HFFc6 (cell line): ENCODE data around the gene SRL. TPM values are rescaled to one million over a fixed set of nuclear protein-coding genes. Genes with fewer than 3 reads are reported as not detected.

Source experiments
- DNase-seq: peaks from one replicate; pipeline ENCODE4 v3.0.0-alpha.2; 2018
- H3K27ac Mint-ChIP-seq: 2 replicates; pipeline ENCODE4 v1.8.0; 2020; ENCODE audit warnings: mild to moderate bottlenecking, mixed read lengths
- H3K27me3 Mint-ChIP-seq: 2 replicates; pipeline ENCODE4 v1.8.0; 2021; ENCODE audit warnings: mild to moderate bottlenecking, moderate library complexity, mixed read lengths; ENCODE audit not compliant: insufficient read depth
- H3K36me3 Mint-ChIP-seq: 2 replicates; pipeline ENCODE4 v1.8.0; 2021; ENCODE audit warnings: low read depth, mixed read lengths
- H3K4me1 Mint-ChIP-seq: 2 replicates; pipeline ENCODE4 v1.8.0; 2020; ENCODE audit warnings: low read depth, mixed read lengths
- H3K4me3 Mint-ChIP-seq: 2 replicates; pipeline ENCODE4 v1.8.0; 2020; ENCODE audit warnings: mild to moderate bottlenecking, moderate library complexity, mixed read lengths
- H3K9me3 Mint-ChIP-seq: 2 replicates; pipeline ENCODE4 v1.8.0; 2020; ENCODE audit warnings: mild to moderate bottlenecking, mixed read lengths
- total RNA-seq, 6 experiments: library from RNA; stranded (reverse); fragmentation: NEBNext Ultra II Directional; extraction: Animal tissue kit (Norgen Biotek cat#: 25700); gene quantifications; 2 replicates in 1 of 6; 3 replicates in 5 of 6; pipeline ENCODE4 v1.2.3, GENCODE V29; 2021
- TF ChIP-seq, protein P1 (sequence below): fragments of 200-600 bp; sonication (generic); IDR thresholded peaks from 2 replicates; pipeline ENCODE4 v1.5.0; 2021; ENCODE audit warnings: antibody characterized with exemption, mild to moderate bottlenecking

SRL gene
- total RNA-seq, 6 experiments from 2014 or later, result not detected

DNA sequence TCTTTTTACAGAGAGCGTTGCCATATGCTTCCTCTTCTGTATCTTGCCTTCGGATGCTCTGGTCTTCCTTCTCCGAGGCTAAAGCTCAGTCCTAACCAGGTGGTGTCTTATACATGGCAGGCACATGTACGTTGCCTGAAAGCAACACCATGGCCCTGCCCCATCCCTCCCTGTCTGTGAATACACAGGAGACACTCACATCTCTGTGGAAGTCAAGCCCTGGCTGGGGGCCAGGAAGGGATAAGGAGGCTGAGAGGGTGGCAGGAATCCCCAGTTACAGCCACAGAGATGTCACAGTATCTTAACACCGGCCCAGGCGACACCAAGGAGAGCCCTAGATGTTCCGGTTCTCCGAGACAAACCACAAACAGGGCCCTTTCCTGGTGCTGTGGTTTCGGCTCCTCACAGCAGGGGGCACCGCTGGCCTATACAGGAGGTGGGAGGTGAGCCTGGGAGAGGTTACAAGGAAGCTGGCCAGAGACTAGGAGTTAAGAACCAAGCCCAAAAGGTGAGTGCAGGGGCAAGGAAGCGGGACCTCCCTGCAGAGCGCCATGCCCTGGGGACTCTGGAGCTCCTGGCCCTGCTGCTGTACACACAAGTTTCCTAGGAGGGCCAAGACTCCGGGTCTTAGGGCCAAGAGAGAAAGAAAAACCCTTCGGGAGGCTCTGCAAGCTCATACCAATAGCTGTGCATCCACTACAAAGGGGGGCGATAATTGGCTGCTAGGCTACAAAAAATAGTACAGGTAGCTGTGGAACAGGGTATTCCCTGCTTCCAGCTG is 41.7 kb downstream of the SRL start:
- Mint-ChIP-seq H3K4me3 (peak overlapping the region; percentile 46; the same call in 1 of the 2 replicates), H3K27ac (peak overlapping the region; percentile 87), H3K9me3 (no peaks in the 10 kb centered on the region), H3K27me3 (peaks cover 8% of the 10 kb centered on the region), H3K4me1 (peaks cover 13% of the 10 kb centered on the region), H3K36me3 (no peaks in the 10 kb centered on the region)
- TF ChIP-seq, protein P1, sequence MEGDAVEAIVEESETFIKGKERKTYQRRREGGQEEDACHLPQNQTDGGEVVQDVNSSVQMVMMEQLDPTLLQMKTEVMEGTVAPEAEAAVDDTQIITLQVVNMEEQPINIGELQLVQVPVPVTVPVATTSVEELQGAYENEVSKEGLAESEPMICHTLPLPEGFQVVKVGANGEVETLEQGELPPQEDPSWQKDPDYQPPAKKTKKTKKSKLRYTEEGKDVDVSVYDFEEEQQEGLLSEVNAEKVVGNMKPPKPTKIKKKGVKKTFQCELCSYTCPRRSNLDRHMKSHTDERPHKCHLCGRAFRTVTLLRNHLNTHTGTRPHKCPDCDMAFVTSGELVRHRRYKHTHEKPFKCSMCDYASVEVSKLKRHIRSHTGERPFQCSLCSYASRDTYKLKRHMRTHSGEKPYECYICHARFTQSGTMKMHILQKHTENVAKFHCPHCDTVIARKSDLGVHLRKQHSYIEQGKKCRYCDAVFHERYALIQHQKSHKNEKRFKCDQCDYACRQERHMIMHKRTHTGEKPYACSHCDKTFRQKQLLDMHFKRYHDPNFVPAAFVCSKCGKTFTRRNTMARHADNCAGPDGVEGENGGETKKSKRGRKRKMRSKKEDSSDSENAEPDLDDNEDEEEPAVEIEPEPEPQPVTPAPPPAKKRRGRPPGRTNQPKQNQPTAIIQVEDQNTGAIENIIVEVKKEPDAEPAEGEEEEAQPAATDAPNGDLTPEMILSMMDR, result peak; percentile 83
- DNase-seq, result peak; percentile 58

DNA sequence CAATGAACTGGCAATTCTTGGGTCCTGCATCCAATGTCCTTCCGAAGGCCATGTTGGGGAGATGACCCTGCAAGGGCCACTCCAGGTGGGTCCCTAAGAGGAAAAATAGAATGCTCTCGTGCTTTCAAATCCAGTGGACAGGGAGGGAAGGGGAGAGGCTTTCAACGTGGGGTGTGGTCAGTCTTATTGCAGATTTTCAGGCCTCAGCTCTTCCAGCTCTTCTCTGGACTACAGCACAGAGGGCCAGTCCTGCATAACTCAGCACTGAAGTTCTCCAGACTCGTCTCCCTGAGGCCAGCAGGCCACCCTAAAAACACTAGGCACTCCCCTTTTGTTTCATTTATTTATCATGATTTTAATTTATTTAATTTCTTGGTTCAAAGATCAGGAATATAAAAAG is 43.1 kb downstream of the SRL start:
- H3K4me1 Mint-ChIP-seq, result peaks cover 13% of the 10 kb centered on the region
- no peaks in the 10 kb centered on the region for H3K9me3 Mint-ChIP-seq
- no peaks in the 10 kb centered on the region for H3K36me3 Mint-ChIP-seq
- TF ChIP-seq, protein P1, result no peak
- no peak overlapping the region for H3K4me3 Mint-ChIP-seq
- DNase-seq, result no peak
- H3K27ac Mint-ChIP-seq, result no peak overlapping the region
- peaks cover 6% of the 10 kb centered on the region for H3K27me3 Mint-ChIP-seq

DNA sequence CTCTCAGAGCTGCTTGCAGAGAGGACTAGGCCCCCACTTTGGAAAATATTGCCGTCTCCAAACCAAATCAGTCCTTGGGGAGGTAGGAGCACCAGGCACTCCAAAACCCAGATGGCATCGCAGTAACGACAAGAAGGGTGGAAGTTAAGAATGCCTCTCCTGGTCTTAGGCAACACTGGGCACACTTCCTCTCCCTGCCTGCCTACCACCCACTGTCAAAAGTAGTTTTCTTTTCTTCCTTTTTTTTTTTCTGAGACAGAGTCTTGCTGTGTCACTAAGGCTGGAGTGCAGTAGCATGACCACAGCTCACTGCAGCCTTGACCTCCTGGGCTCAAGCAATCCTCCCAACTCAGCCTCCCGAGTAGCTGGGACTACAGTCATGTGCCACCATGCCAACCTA is 47.2 kb downstream of the SRL start:
- DNase-seq, result no peak
- Mint-ChIP-seq H3K36me3 (no peaks in the 10 kb centered on the region), H3K4me3 (no peak overlapping the region), H3K4me1 (no peaks in the 10 kb centered on the region), H3K9me3 (no peaks in the 10 kb centered on the region), H3K27me3 (peaks cover 9% of the 10 kb centered on the region), H3K27ac (no peak overlapping the region)
- TF ChIP-seq, protein P1, result no peak

DNA sequence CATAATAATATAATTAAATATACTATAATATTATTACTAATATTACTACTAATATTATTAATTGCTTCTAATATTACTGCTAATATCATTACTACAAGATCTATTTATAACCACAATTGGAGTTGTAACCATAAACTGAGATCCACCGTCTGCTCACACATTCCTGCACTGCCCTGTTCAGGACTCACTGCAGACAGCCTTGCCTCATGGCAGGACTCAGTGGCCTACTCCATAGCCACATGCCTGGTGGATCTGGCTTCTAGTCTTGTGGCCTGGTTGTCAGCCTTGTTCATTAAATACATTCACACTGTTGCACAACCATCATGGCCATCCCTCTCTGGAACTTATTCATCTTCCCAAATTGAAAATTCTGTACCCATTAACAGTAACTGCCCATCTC is 48.0 kb downstream of the SRL start:
- DNase-seq, result no peak
- no peak overlapping the region for H3K4me3 Mint-ChIP-seq
- no peaks in the 10 kb centered on the region for H3K4me1 Mint-ChIP-seq
- H3K9me3 Mint-ChIP-seq, result no peaks in the 10 kb centered on the region
- H3K27ac Mint-ChIP-seq, result no peak overlapping the region
- TF ChIP-seq, protein P1, result no peak
- H3K36me3 Mint-ChIP-seq, result no peaks in the 10 kb centered on the region
- H3K27me3 Mint-ChIP-seq, result peaks cover 15% of the 10 kb centered on the region

DNA sequence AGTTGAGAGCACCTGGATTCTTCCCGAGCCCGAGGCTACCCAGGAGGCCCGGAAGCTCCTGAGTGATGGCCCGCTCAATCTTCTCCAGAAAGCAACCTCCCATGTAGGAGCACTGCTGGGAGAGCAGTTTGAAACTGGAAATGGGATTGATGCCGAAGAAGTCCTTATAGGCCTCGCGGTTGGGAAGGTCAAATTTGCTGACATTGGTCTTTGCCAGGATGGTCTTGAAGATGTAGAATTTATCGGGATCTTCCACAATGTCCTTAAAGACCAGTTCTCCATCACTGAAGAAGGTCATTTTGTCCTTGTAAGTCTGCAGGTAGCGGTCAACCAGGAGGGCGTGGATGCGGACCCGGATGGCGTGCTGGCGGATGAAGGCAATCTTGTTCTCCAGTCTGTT is 49.7 kb downstream of the SRL start:
- Mint-ChIP-seq H3K27ac (no peak overlapping the region), H3K9me3 (no peaks in the 10 kb centered on the region), H3K4me1 (no peaks in the 10 kb centered on the region), H3K4me3 (no peak overlapping the region), H3K27me3 (peaks cover 18% of the 10 kb centered on the region), H3K36me3 (no peaks in the 10 kb centered on the region)
- DNase-seq, result no peak
- TF ChIP-seq, protein P1, result no peak
